ENCODE data around the gene FEZ2.

FEZ2 gene

GRCh38 chr2:36560726-36561125, 37.2 kb downstream of the FEZ2 start:
- no peak for DNase-seq

- no peak for DNase-seq
These were observed 38.6 kb downstream of the FEZ2 start for GRCh38 chr2:36559221-36559942.

GRCh38 chr2:36556842-36557241, 41.1 kb downstream of the FEZ2 start:
- no peak for DNase-seq

- DNase-seq: no peak
These were observed 42.2 kb downstream of the FEZ2 start for GRCh38 chr2:36555789-36556188.

GRCh38 chr2:36554531-36554930, 43.4 kb downstream of the FEZ2 start:
- DNase-seq: no peak

DNA sequence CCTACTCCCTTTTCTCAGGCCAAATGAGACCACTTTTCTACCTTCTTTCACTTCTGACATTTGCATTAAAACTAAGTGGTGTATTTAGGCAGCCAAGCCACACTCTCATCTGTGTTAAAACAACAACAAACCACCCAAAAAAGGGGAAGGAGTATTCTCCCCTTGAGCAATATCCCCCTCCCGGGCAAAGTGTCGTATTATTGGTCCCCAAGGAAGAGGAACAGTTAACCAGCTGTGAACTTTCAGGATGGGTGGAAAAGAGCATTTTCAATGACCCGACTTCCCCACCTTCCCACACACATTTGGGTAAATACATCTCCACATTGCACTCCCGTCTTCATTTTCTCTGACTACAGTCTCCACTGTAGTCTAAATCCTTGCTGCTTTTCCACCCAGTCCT, 44.3 kb downstream of the FEZ2 start:
- DNase-seq: no peak

DNA sequence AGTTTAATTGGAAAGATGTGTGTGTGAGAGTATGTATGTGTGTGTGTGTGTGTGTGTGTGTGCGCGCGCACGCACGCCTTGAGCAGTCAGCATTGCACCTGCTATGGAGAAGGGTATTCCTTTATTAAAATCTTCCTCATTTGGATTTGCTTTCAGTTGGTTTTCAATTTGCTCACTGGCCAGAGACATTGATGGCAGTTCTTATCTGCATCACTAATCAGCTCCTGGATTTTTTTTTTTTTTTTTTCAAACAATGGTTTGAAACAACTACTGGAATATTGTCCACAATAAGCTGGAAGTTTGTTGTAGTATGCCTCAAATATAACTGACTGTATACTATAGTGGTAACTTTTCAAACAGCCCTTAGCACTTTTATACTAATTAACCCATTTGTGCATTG, 48.0 kb downstream of the FEZ2 start:
- DNase-seq: no peak

DNA sequence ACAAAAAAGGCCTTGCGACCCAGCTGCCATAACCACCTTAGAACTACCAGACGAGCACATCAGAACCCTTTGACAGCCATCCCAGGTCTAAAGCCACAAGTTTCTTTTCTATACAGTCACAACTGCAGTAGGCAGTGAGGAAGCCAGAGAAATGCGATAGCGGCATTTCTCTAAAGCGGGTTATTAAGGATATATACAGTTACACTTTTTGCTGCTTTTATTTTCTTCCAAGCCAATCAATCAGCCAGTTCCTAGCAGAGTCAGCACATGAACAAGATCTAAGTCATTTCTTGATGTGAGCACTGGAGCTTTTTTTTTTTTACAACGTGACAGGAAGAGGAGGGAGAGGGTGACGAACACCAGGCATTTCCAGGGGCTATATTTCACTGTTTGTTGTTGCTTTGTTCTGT, 48.8 kb downstream of the FEZ2 start:
- no peak for DNase-seq

- no peak for DNase-seq
These were observed 50.1 kb downstream of the FEZ2 start for GRCh38 chr2:36547906-36548305.

- DNase-seq: no peak
These were observed 52.0 kb downstream of the FEZ2 start for GRCh38 chr2:36545871-36546416.

DNA sequence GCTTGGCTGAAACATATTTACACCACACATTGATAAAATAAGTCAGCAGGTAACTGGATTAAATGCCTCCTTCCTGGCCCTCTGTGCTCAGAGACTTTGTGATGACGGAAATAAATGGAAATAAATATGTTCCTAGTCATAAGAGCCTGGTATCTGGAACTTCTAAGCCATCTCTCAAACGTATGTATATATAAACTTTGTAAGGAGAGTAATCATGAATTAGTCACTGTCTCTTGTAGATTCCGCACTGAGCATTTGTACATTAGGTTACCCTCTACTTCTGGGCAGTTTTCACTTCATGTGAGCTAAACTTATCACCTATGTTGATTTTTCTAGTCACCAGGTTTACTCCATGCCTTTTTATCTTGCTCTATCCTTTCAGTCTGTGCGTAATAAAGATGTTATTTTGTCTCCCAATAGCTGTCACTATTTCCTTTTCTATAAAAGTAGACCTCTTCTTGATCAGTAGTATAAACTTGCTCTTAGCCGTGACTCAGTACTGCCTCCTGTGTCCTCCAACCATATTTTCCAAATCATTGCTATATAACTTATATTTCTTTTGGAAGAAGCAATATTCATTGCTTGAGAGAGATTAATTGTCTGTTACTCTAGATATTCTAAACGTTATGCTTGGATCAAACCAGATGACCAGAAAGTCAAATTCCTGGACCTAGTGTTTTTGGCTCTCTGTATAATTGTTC, 53.2 kb downstream of the FEZ2 start:
- no peak for DNase-seq

DNA sequence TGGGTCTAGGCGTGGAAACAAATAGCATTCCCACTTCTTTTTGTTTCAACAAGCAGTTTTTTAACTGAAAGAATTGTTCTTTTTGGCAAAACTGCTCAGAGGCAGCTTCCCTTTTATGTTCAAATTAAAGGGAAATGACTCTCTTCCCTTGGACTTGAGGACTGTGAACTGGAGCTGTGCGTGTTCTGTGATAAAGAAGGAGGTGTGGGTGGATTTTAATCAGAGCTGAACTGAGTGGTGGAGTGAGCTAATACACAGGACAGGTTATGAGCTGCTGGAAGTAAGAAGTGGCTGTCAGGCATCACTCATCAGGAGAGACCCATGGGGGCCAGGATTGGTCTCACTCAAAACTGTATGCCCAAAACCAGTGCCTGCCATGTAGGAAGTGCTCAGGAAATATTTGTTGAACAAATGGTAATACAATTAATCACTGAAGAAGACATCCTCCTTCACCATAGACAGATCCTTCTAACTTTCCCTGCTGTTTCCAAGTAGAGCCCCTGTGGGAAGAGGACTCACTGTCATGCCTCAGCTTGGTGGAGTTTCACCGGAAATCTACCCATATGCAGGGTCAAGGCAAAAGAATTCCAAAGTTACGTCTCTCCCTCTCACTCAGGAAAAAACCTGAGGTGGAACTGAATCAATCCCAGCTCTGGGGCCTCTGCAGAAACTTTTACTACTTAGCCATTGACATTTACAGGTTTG, 55.9 kb downstream of the FEZ2 start:
- no peak for DNase-seq

DNA sequence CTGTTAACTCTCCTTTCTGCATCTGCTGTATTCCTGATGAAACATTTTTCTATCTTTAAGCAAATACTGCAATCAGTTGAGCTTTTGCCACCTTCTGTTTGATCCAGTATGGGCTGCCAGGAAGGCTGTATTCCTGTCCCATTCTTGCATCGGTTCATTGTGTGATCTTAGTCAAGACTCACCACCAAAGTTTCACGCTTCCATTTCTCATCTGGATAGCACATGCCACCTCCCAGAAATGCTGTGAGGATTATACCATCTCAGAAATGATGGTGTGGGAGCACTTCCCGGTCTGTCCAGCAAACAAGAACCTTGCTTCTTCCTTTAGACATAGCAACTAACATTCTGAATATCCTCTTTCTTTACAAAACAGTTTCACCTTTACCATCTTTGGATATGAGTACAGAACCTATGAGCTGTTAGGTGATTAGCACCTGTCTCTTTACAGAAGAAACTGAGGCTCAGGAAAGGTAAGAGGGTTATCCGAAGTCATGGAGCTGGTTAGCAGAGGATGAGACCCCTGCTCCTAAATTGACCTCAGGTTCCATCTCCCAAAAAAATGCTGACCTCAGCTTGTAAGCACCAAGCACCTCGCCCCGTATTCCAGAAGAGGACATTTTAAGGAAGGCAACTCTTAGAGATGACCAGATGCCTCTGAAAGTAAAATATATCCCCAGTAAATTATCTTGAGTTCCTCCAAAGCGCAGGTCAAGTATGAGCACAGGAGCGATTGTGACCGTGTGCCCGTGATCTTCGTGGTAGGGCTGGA, 56.8 kb downstream of the FEZ2 start:
- DNase-seq: no peak

DNA sequence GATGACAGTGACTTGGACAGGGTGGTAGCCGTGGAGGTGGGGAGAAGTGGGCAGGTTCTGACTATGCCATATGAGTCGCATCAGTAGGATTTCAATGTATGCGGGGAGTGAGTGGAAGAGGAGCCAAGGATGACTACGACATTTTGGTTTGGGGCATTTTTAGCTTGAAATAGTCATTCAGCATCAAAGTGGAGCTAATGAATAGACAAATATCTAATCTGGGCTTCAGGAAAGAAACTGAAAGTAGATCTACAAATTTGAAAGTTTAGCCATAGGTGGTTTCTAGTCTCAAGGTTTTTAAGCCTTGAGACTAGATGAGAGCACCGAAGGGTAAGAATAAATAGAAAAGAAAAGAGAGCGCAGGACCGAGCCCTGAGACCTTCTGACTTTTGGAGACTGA, 58.3 kb downstream of the FEZ2 start:
- no peak for DNase-seq

DNA sequence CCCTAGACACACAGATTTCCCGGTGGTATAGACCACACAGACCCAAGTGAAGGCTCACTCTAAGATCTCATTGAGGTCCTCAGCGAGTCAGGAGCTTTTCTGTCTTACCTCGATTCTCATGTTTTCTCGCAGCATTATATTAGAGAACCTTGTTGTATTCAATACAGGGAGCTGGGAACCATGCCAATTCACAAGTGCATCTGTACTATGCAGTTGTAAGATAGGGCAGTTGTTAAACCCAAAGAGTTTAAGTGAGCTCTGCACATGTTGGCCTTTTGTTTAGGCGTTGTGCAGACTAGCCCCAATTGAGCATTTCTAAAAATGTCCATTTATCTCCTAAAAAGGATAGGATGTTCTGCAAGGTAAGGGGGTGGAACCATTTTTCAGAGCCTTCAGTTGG, 59.6 kb downstream of the FEZ2 start:
- DNase-seq: no peak

- DNase-seq: no peak
These were observed 61.2 kb downstream of the FEZ2 start for GRCh38 chr2:36536776-36537175.

- DNase-seq: no peak
These were observed 62.9 kb downstream of the FEZ2 start for GRCh38 chr2:36535099-36535498.

GRCh38 chr2:36534275-36534799, 63.6 kb downstream of the FEZ2 start:
- no peak for DNase-seq

- no peak for DNase-seq
These were observed 67.0 kb downstream of the FEZ2 start for GRCh38 chr2:36530983-36531354.

DNA sequence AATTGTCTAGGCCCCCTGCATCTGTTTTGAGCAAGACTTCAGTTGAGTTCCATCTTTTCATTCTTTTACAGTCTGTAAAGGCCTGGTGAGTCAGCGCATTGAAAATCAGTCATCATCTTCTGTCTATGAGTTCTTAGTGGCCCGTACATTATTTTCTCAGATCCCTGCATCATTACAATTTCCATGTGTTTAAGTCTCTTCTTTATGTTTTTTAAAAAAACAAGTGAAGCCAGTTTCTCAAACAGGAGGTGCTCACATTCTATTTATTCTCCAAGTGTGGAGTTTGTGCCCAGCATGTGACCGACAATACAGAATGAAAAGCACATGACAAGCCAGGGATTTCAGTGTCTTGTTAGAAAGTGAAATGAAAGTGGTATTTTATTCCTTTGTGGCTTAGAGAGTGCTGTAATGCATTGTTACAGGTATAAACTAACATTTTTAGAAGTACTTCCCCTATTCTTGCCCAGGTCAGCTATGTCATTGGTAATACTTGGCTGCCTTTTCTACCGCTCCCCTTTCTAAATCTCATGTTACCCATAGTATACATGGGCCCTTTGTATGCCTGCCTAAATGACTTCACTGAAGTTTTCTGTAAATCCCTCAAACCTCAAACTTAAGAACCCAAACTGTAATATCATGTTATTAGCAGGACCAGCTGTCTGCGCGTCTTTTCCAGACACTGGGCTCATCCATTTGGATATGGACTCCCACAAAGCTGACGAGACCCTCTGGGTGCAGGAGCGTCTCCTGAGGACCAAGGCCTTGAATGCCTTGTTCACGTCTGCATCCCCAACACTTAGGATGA, 67.6 kb downstream of the FEZ2 start:
- DNase-seq: no peak

DNA sequence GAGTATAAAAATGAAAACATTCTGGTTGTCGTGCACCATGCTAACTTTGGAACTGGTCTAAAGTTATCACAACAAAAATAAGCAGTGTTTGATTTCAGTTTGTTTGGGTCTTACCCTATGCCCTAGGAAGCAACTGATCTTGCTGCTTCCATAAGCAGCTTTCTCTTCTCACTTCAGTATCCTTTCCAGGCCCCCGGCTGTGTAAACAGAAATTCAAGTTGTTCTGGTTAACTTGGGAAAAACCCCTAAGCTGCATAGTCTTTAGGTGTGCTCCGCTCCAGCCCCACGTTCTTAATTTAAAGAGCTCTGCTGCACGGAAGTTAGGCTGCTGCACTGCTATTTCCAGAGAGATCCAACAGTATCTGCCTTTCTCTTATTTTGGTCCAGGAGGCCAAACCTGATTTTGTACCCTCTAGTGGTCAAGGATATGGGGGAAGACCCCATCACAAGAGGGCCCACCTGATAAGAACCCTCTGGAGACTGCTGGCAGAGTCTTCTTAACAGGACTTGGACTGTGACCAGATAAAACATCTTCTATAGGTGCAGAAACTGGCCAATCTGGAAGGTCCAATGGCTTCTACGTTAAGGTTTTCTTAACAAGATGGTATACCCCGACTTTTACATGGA, 69.1 kb downstream of the FEZ2 start:
- DNase-seq: no peak

Data from right forelimb (tissue), 1 donor.